NCI-H82 (cell line): ENCODE data around the gene RXRB.
"Not testable (repeated sequence)": the region's sequence is repeated elsewhere in the genome, so short reads cannot be mapped to it uniquely, and the experiment has no call there.

Source experiments
- DNase-seq: peaks from one replicate; lab custom pipeline; 2025; lab: John Stamatoyannopoulos, UW

Gene RXRB

GRCh38 chr6:33163540-33163939, 36.9 kb downstream of the RXRB start:
- DNase-seq = no peak

- peak; percentile 79 for DNase-seq
Measured at GRCh38 chr6:33161354-33162331, 38.8 kb downstream of the RXRB start.

- peak; percentile 50 for DNase-seq
Measured at GRCh38 chr6:33160728-33161344, 39.6 kb downstream of the RXRB start.

GRCh38 chr6:33160096-33160495, 40.4 kb downstream of the RXRB start:
- no peak for DNase-seq

GRCh38 chr6:33156964-33157363, 43.5 kb downstream of the RXRB start:
- DNase-seq = no peak

GRCh38 chr6:33156561-33156960, 43.9 kb downstream of the RXRB start:
- DNase-seq = no peak

- DNase-seq = no peak
Measured at GRCh38 chr6:33154349-33154748, 46.1 kb downstream of the RXRB start.

GRCh38 chr6:33151050-33151449, 49.4 kb downstream of the RXRB start:
- no peak for DNase-seq

- not testable (repeated sequence) for DNase-seq
Measured at GRCh38 chr6:33150560-33150959, 49.9 kb downstream of the RXRB start.

- DNase-seq = peak; percentile 69
Measured at GRCh38 chr6:33147807-33148666, 52.4 kb downstream of the RXRB start.

GRCh38 chr6:33144373-33144772, 56.1 kb downstream of the RXRB start:
- DNase-seq = no peak
